OCI-LY1 (cell line): ENCODE measurements around the gene SYCN.

Experiments
- H2AFZ ChIP-seq: fragments of 200-600 bp; sonication (generic), shearing (Covaris generic); 2 replicates; pipeline ENCODE4 v1.6.0; 2014; ENCODE audit warnings: antibody characterized with exemption, mild to moderate bottlenecking, low read length
- H3F3A ChIP-seq: fragments of 200-600 bp; sonication (generic), shearing (Covaris generic); 2 replicates; pipeline ENCODE4 v1.6.0; 2014; ENCODE audit warnings: mild to moderate bottlenecking, antibody characterized with exemption, low read length, moderate library complexity; ENCODE audit not compliant: insufficient read depth
- H3K27ac ChIP-seq: fragments of 200-600 bp; sonication (generic); 2 replicates; pipeline ENCODE4 v1.5.1; 2014; ENCODE audit warnings: low read length, mixed run types, mild to moderate bottlenecking, low read depth; ENCODE audit not compliant: poor library complexity, severe bottlenecking
- H3K27me3 ChIP-seq: fragments of 200-600 bp; sonication (generic); 2 replicates; pipeline ENCODE4 v1.6.0; 2014; ENCODE audit warnings: antibody characterized with exemption, mild to moderate bottlenecking, low read length, moderate library complexity; ENCODE audit not compliant: insufficient read depth
- H3K36me3 ChIP-seq: fragments of 200-600 bp; sonication (generic); 2 replicates; pipeline ENCODE4 v1.6.1; 2014; ENCODE audit warnings: mild to moderate bottlenecking, antibody characterized with exemption, low read length, moderate library complexity, mixed read lengths; ENCODE audit not compliant: insufficient read depth
- H3K4me1 ChIP-seq: fragments of 200-600 bp; sonication (generic); 2 replicates; pipeline ENCODE4 v1.5.1; 2014; ENCODE audit warnings: mild to moderate bottlenecking, low read length, moderate library complexity; ENCODE audit not compliant: insufficient read depth, severe bottlenecking
- H3K4me2 ChIP-seq: fragments of 200-600 bp; sonication (generic), shearing (Covaris generic); 2 replicates; pipeline ENCODE4 v1.6.1; 2014; ENCODE audit warnings: low read length
- H3K4me3 ChIP-seq: fragments of 200-600 bp; sonication (generic); 2 replicates; pipeline ENCODE4 v1.5.1; 2014; ENCODE audit warnings: low read length, low read depth, mild to moderate bottlenecking, mixed read lengths; ENCODE audit not compliant: poor library complexity, severe bottlenecking
- H3K79me2 ChIP-seq: fragments of 200-600 bp; shearing (Covaris generic); 2 replicates; pipeline ENCODE4 v1.6.1; 2016; ENCODE audit warnings: mixed run types, low read length, mixed read lengths; ENCODE audit not compliant: insufficient read depth
- H3K9ac ChIP-seq: fragments of 200-600 bp; sonication (generic), shearing (Covaris generic); 2 replicates; pipeline ENCODE4 v1.6.1; 2014; ENCODE audit warnings: mild to moderate bottlenecking, low read length, mixed read lengths
- H3K9me2 ChIP-seq: fragments of 200-600 bp; sonication (generic), shearing (Covaris generic); 2 replicates; pipeline ENCODE4 v1.6.1; 2014; ENCODE audit warnings: low read depth, mild to moderate bottlenecking, low read length, mixed read lengths
- H3K9me3 ChIP-seq: fragments of 200-600 bp; shearing (Covaris generic); 2 replicates; pipeline ENCODE4 v1.6.1; 2014; ENCODE audit warnings: low read length, mixed read lengths
- H4K20me1 ChIP-seq: fragments of 200-600 bp; sonication (generic), shearing (Covaris generic); 2 replicates; pipeline ENCODE4 v1.6.0; 2016; ENCODE audit warnings: mild to moderate bottlenecking, low read length; ENCODE audit not compliant: insufficient read depth
- CTCF ChIP-seq: fragments of 200-600 bp; sonication (generic), shearing (Covaris generic); IDR thresholded peaks from 2 replicates; pipeline ENCODE4 v1.5.1; 2017; ENCODE audit warnings: mild to moderate bottlenecking, antibody characterized with exemption, low read length, moderate library complexity, mixed read lengths
- EZH2 ChIP-seq: fragments of 200-600 bp; sonication (generic), shearing (Covaris generic); IDR thresholded peaks from 2 replicates; pipeline ENCODE4 v1.8.0; 2017; ENCODE audit warnings: borderline replicate concordance, mixed run types, mild to moderate bottlenecking, antibody characterized with exemption, low read length, moderate library complexity, mixed read lengths

SYCN gene

GRCh38 chr19:39180749-39181148 lies 23.3 kb downstream of the SYCN start:
- H3K9me2 ChIP-seq = no peaks in the 10 kb centered on the region
- no peaks in the 10 kb centered on the region for H4K20me1 ChIP-seq
- no peaks in the 10 kb centered on the region for H3K9me3 ChIP-seq
- H3F3A ChIP-seq = no peaks in the 10 kb centered on the region
- no peaks in the 10 kb centered on the region; the same call in 1 of the 2 replicates for H3K36me3 ChIP-seq
- no peak overlapping the region for H3K4me3 ChIP-seq
- H3K79me2 ChIP-seq = no peaks in the 10 kb centered on the region
- H3K27me3 ChIP-seq = no peaks in the 10 kb centered on the region
- H3K4me2 ChIP-seq = no peak overlapping the region
- no peak overlapping the region for H3K9ac ChIP-seq
- no peaks in the 10 kb centered on the region for H3K4me1 ChIP-seq
- no peak overlapping the region for H3K27ac ChIP-seq
- TF ChIP-seq EZH2 (no peak), CTCF (no peak)
- H2AFZ ChIP-seq = no peak overlapping the region

- Histone ChIP-seq H3K79me2 (no peaks in the 10 kb centered on the region), H3K9me3 (no peaks in the 10 kb centered on the region), H3K4me2 (no peak overlapping the region), H3K9me2 (no peaks in the 10 kb centered on the region), H2AFZ (no peak overlapping the region), H3K4me3 (no peak overlapping the region), H4K20me1 (no peaks in the 10 kb centered on the region), H3K27ac (no peak overlapping the region), H3K4me1 (no peaks in the 10 kb centered on the region), H3F3A (no peaks in the 10 kb centered on the region), H3K36me3 (no peaks in the 10 kb centered on the region; the same call in 1 of the 2 replicates), H3K9ac (no peak overlapping the region), H3K27me3 (no peaks in the 10 kb centered on the region)
- TF ChIP-seq EZH2 = no peak
- TF ChIP-seq CTCF = no peak
These were observed 24.3 kb downstream of the SYCN start for GRCh38 chr19:39179754-39180153.

- TF ChIP-seq CTCF (no peak), EZH2 (no peak)
- Histone ChIP-seq H3K4me1 (no peaks in the 10 kb centered on the region), H3K79me2 (no peaks in the 10 kb centered on the region), H3K4me3 (no peak overlapping the region), H3K36me3 (no peaks in the 10 kb centered on the region; the same call in 1 of the 2 replicates), H2AFZ (no peak overlapping the region), H4K20me1 (no peaks in the 10 kb centered on the region), H3K27ac (no peak overlapping the region), H3K9ac (no peak overlapping the region), H3K9me2 (no peaks in the 10 kb centered on the region), H3K9me3 (no peaks in the 10 kb centered on the region), H3K4me2 (no peak overlapping the region), H3K27me3 (no peaks in the 10 kb centered on the region), H3F3A (no peaks in the 10 kb centered on the region)
These were observed 25.6 kb downstream of the SYCN start for GRCh38 chr19:39178296-39179006.
